HepG2 (cell line): ENCODE results near the gene BIK. TPM values are rescaled to one million over a fixed set of nuclear protein-coding genes. Genes with fewer than 3 reads are reported as not detected.

Experiments used
- ATAC-seq: fragments of 200-7000 bp; cut with Tn5 transposase; 3 replicates; pipeline ENCODE4 v1.9.1; 2020; ENCODE audit warnings: mild to moderate bottlenecking, moderate library complexity
- BruUV-seq: library from RNA; stranded (reverse); fragments of 400-500 nt; replicated peaks from 2 replicates; lab custom pipeline; 2021; lab: Mats Ljungman, UMichigan
- CTCF ChIA-PET: fragments of 300-600 bp; formaldehyde crosslinking; extraction: SDS; loops from one replicate; lab custom pipeline; 2021; ENCODE audit warnings: low total read pairs, inconsistent platforms, low intra/inter-chr PET ratio; lab: Yijun Ruan, JAX
- POLR2A ChIA-PET: fragments of 350-600 bp; sonication (Branson Sonifier 250); formaldehyde crosslinking; loops from one replicate; lab custom pipeline; 2020; ENCODE audit warnings: antibody characterized with exemption, inconsistent platforms; lab: Yijun Ruan, JAX
- DNase-seq: peaks from one replicate; pipeline ENCODE4 v3.0.0-alpha.2; 2015; ENCODE audit warnings: low spot score
- FAIRE-seq: peaks from 3 replicates; lab custom pipeline; 2011; peaks lifted over from hg19 to GRCh38; lab: Jason Lieb, UNC
- H2AFZ ChIP-seq: one replicate; pipeline ENCODE4 v1.6.1; 2011; ENCODE audit warnings: low read length, inconsistent platforms
- H3K27ac ChIP-seq: fragments of 300-600 bp; 3 replicates; pipeline ENCODE4 v1.8.0; 2011; ENCODE audit warnings: mixed run types, mild to moderate bottlenecking, mixed read lengths, low read length, inconsistent platforms; ENCODE audit not compliant: insufficient read depth; ENCODE audit errors: extremely low read length
- H3K27me3 ChIP-seq, 2 experiments: fragments of 200-600 bp in 1 of 2; 2 replicates in 1 of 2; 3 replicates in 1 of 2; pipeline versions ENCODE4 v1.6.0 to v1.8.0; 2011; ENCODE audit warnings: low read length in 2 of 2, mild to moderate bottlenecking in 2 of 2, moderate library complexity in 2 of 2, inconsistent platforms in 1 of 2; ENCODE audit not compliant: insufficient read depth in 2 of 2, control insufficient read depth in 1 of 2
- H3K36me3 ChIP-seq, 2 experiments: fragments of 200-600 bp in 1 of 2; replicated peaks in 1 of 2; 2 replicates in 1 of 2; 3 replicates in 1 of 2; pipeline versions ENCODE4 v1.5.1 to v1.8.0; 2011; ENCODE audit warnings: low read length in 2 of 2, inconsistent platforms in 1 of 2; ENCODE audit not compliant: insufficient read depth in 2 of 2, control insufficient read depth in 1 of 2
- H3K4me1 ChIP-seq: 2 replicates; pipeline ENCODE4 v1.5.1; 2012; ENCODE audit warnings: low read length, inconsistent platforms; ENCODE audit not compliant: insufficient read depth
- H3K4me2 ChIP-seq: 2 replicates; pipeline ENCODE4 v1.6.0; 2011; ENCODE audit warnings: low read depth, low read length, inconsistent platforms
- H3K4me3 ChIP-seq, 3 experiments: fragments of 200-600 bp in 1 of 3; sonication (generic), shearing (Covaris generic) in 1 of 3; replicated peaks in 1 of 3; 2 replicates each; pipeline ENCODE4 v1.5.1; 2011 to 2016; ENCODE audit warnings: low read length in 3 of 3, inconsistent platforms in 2 of 3, low read depth in 2 of 3, mild to moderate bottlenecking in 2 of 3, control low read depth in 1 of 3, mixed read lengths in 1 of 3; ENCODE audit not compliant: insufficient read depth in 1 of 3
- H3K79me2 ChIP-seq: one replicate; pipeline ENCODE4 v1.6.1; 2011; ENCODE audit warnings: low read length, inconsistent platforms; ENCODE audit not compliant: insufficient read depth
- H3K9ac ChIP-seq: 2 replicates; pipeline ENCODE4 v1.6.0; 2011; ENCODE audit warnings: mild to moderate bottlenecking, low read depth, low read length, inconsistent platforms; ENCODE audit not compliant: insufficient read depth
- H3K9me3 ChIP-seq: 2 replicates; pipeline ENCODE4 v1.5.1; 2012; ENCODE audit warnings: mild to moderate bottlenecking, low read length
- H4K20me1 ChIP-seq: 2 replicates; pipeline ENCODE4 v1.6.0; 2011; ENCODE audit warnings: inconsistent platforms, mild to moderate bottlenecking, low read length, moderate library complexity; ENCODE audit not compliant: insufficient read depth
- FOSL2 ChIP-seq: sonication (generic); formaldehyde crosslinking; IDR thresholded peaks from 2 replicates; pipeline ENCODE4 v1.4.0; 2020; ENCODE audit warnings: missing genetic modification reagents
- HNF4A ChIP-seq: sonication (generic); formaldehyde crosslinking; IDR thresholded peaks from 2 replicates; pipeline ENCODE4 v1.4.0; 2020; ENCODE audit warnings: missing genetic modification reagents
- MAFF ChIP-seq: IDR thresholded peaks from 2 replicates; pipeline ENCODE4 v1.6.1; 2011; ENCODE audit warnings: low read depth, low read length, improper control_type of control experiment
- MAFK ChIP-seq, 2 experiments: IDR thresholded peaks in 1 of 2; conservative IDR thresholded peaks in 1 of 2; 2 replicates each; pipeline ENCODE4 v1.6.1; 2011; ENCODE audit warnings: improper control_type of control experiment in 2 of 2, low read length in 2 of 2
- NCOA2 ChIP-seq: sonication (generic); formaldehyde crosslinking; IDR thresholded peaks from 2 replicates; pipeline ENCODE4 v1.8.0; 2022; ENCODE audit warnings: inconsistent platforms
- NR2C2 ChIP-seq: sonication (generic); formaldehyde crosslinking; IDR thresholded peaks from 2 replicates; pipeline ENCODE4 v1.4.0; 2020; ENCODE audit warnings: missing genetic modification reagents, mild to moderate bottlenecking, moderate library complexity, borderline replicate concordance
- NR2F6 ChIP-seq, 2 experiments: IDR thresholded peaks; 2 replicates each; pipeline ENCODE4 v1.6.1; 2016; ENCODE audit warnings: antibody characterized with exemption in 1 of 2, mild to moderate bottlenecking in 1 of 2
- POLR2AphosphoS5 ChIP-seq: IDR thresholded peaks from 2 replicates; pipeline ENCODE4 v1.6.1; 2012; ENCODE audit warnings: low read depth, low read length
- SAP130 ChIP-seq: IDR thresholded peaks from 2 replicates; pipeline ENCODE4 v1.6.1; 2016; ENCODE audit warnings: low read depth
- TCF7L2 ChIP-seq: IDR thresholded peaks from 2 replicates; pipeline ENCODE4 v1.6.1; 2011; ENCODE audit warnings: mild to moderate bottlenecking, low read depth, low read length, moderate library complexity
- U2AF1 ChIP-seq: fragments of 200-400 bp; formaldehyde crosslinking; optimal IDR thresholded peaks from 2 replicates; pipeline ENCODE3; 2017; ENCODE audit warnings: mild to moderate bottlenecking, low read depth, low read length
- ZEB1 ChIP-seq: IDR thresholded peaks from 2 replicates; pipeline ENCODE4 v1.6.1; 2012; ENCODE audit warnings: mild to moderate bottlenecking, low read depth, inconsistent platforms; ENCODE audit not compliant: insufficient replicate concordance
- ZNF282 ChIP-seq: fragments of 450-650 bp; IDR thresholded peaks from 2 replicates; pipeline ENCODE4 v1.6.1; 2018; ENCODE audit not compliant: partially characterized antibody
- ZNF446 ChIP-seq: sonication (generic); formaldehyde crosslinking; IDR thresholded peaks from 2 replicates; pipeline ENCODE4 v1.5.0; 2020; ENCODE audit warnings: mild to moderate bottlenecking, missing genetic modification reagents
- ZNF772 ChIP-seq: sonication (generic); formaldehyde crosslinking; IDR thresholded peaks from 2 replicates; pipeline ENCODE4 v1.5.0; 2020; ENCODE audit warnings: mild to moderate bottlenecking, missing genetic modification reagents
- WGBS: methylation state at CpG from one replicate; pipeline ENCODE4 v1.1.6; 2017; ENCODE audit warnings: low lambda C conversion rate; 5-methylcytosine and 5-hydroxymethylcytosine counted together
- in situ Hi-C: cut with HindIII; loops from 2 replicates; pipeline ENCODE4 v1.10.0; 2017; ENCODE audit warnings: low pct_unique_long_range_greater_than_20kb; ENCODE audit not compliant: extremely low pct_ligation_motif_present
- intact Hi-C: fragments of 100-400 bp; cut with micrococcal nuclease; formaldehyde crosslinking; loops from one replicate; pipeline ENCODE4 v1.10.0; 2022; ENCODE audit not compliant: unreplicated experiment
- polyA plus RNA-seq, 8 experiments: library from polyadenylated mRNA; depleted of rRNA in 3 of 8; stranded (reverse) in 7 of 8; unstranded in 1 of 8; fragments of >200 nt; fragmentation: Illumina TruSeq in 4 of 8; extraction: Trizol in 4 of 8; gene quantifications; 2 replicates each; pipeline versions ENCODE4 v1.2.1 to v1.2.3, GENCODE V29; 2011 to 2016; ENCODE audit warnings: low read depth in 4 of 8, missing spikeins in 1 of 8, mixed read lengths in 1 of 8; ENCODE audit not compliant: insufficient read depth in 1 of 8
- total RNA-seq, 5 experiments: library from RNA; depleted of rRNA; stranded (reverse); fragments of >200 nt; fragmentation: Illumina TruSeq; extraction: Trizol; gene quantifications; 2 replicates each; pipeline ENCODE4 v1.2.3, GENCODE V29; 2016; ENCODE audit warnings: low read depth in 1 of 5
- TF ChIP-seq, protein P1 (sequence below): sonication (generic); formaldehyde crosslinking; IDR thresholded peaks from 2 replicates; pipeline ENCODE4 v1.5.0; 2020; ENCODE audit warnings: mild to moderate bottlenecking, missing genetic modification reagents
- TF ChIP-seq, protein P2 (sequence below): sonication (generic); IDR thresholded peaks from 2 replicates; pipeline ENCODE4 v1.6.1; 2016; ENCODE audit warnings: low read depth, borderline replicate concordance
- TF ChIP-seq, protein P3 (sequence below): sonication (generic); formaldehyde crosslinking; IDR thresholded peaks from 2 replicates; pipeline ENCODE4 v1.4.0; 2020; ENCODE audit warnings: missing genetic modification reagents, mild to moderate bottlenecking, borderline replicate concordance

BIK gene
- total and polyA plus RNA-seq, 2 of the 13 experiments (the other 11 are each of a cell fraction or from before 2014, with no cell fraction given) = 0.54 to 0.80 TPM

DNA sequence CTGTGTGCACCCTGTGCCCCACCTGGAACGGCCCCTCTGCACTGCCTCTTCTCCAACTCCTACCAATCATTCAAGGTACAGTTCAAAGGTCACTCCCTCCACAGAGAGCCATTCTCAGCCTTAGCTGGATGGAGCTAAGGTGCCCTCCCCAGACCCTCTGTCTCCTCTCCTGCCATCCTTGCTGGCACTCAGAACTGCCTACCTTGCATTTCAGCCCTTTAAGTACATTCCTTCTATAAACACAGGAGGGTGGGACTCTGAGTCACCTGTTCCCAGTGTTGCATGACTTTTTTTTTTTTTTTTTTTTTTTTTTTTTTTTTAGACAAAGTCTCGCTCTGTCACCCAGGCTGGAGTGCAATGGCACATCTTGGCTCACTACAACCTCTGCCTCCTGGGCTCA, 29.9 kb upstream of the BIK start:
- peak; percentile 8 for FAIRE-seq
- peak; percentile 42 for ATAC-seq

More for the DNA sequence above, 29.9 kb upstream of the BIK start:
- no peak overlapping the region for H2AFZ ChIP-seq
- H3K9ac ChIP-seq = no peak overlapping the region
- CTCF ChIA-PET = no interaction called here
- H3K4me2 ChIP-seq = peak overlapping the region; percentile 42
- no peak overlapping the region; a peak in 1 of 6 replicates for H3K4me3 ChIP-seq
- peak; percentile 59; the same call in 1 of the 2 replicates for TF ChIP-seq FOSL2 (CRISPR knock-in tag)
- no peak for TF ChIP-seq POLR2AphosphoS5
- peak; percentile 89 for TF ChIP-seq MAFF
- TF ChIP-seq, protein P1, sequence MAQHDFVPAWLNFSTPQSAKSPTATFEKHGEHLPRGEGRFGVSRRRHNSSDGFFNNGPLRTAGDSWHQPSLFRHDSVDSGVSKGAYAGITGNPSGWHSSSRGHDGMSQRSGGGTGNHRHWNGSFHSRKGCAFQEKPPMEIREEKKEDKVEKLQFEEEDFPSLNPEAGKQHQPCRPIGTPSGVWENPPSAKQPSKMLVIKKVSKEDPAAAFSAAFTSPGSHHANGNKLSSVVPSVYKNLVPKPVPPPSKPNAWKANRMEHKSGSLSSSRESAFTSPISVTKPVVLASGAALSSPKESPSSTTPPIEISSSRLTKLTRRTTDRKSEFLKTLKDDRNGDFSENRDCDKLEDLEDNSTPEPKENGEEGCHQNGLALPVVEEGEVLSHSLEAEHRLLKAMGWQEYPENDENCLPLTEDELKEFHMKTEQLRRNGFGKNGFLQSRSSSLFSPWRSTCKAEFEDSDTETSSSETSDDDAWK = no peak
- TF ChIP-seq HNF4A (CRISPR knock-in tag) = peak; percentile 51
- TF ChIP-seq NR2F6 (IDR thresholded peaks at IDR 0.05) = 0 out of 2 replicates have a peak, but pooled peaks have one; percentile 16
- no peak for TF ChIP-seq NR2F6 (CRISPR knock-in tag; IDR thresholded peaks at IDR 0.05)
- TF ChIP-seq TCF7L2 = no peak
- TF ChIP-seq ZEB1 = peak; percentile 29
- TF ChIP-seq NR2C2 (CRISPR knock-in tag) = peak; percentile 16; the same call in 1 of the 2 replicates
- no peak for TF ChIP-seq U2AF1
- TF ChIP-seq SAP130 (CRISPR knock-in tag) = 0 out of 2 replicates have a peak, but pooled peaks have one; percentile 20
- no peak for TF ChIP-seq ZNF282
- no peak for TF ChIP-seq ZNF772 (CRISPR knock-in tag)
- TF ChIP-seq ZNF446 (CRISPR knock-in tag) = no peak
- no peak for TF ChIP-seq NCOA2 (CRISPR knock-in tag)
- peak; percentile 86 to 92 for TF ChIP-seq MAFK (conservative IDR thresholded peaks at IDR 0.05 in 1 of 2, IDR thresholded peaks at IDR 0.05 in 1 of 2; ENCODE audit: low read length in 2 of 2)
- TF ChIP-seq, protein P2, sequence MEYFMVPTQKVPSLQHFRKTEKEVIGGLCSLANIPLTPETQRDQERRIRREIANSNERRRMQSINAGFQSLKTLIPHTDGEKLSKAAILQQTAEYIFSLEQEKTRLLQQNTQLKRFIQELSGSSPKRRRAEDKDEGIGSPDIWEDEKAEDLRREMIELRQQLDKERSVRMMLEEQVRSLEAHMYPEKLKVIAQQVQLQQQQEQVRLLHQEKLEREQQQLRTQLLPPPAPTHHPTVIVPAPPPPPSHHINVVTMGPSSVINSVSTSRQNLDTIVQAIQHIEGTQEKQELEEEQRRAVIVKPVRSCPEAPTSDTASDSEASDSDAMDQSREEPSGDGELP = peak; percentile 54; the same call in 1 of the 2 replicates
- TF ChIP-seq, protein P3, sequence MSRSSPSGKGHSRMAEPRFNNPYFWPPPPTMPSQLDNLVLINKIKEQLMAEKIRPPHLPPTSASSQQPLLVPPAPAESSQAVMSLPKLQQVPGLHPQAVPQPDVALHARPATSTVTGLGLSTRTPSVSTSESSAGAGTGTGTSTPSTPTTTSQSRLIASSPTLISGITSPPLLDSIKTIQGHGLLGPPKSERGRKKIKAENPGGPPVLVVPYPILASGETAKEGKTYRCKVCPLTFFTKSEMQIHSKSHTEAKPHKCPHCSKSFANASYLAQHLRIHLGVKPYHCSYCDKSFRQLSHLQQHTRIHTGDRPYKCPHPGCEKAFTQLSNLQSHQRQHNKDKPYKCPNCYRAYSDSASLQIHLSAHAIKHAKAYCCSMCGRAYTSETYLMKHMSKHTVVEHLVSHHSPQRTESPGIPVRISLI (CRISPR knock-in tag) = peak; percentile 71; the same call in 1 of the 2 replicates
- intact Hi-C loops (no loop called here), in situ Hi-C loops (no loop called here)
- peak; percentile 57 for DNase-seq
- H4K20me1 ChIP-seq = no peaks in the 10 kb centered on the region
- no peaks in the 10 kb centered on the region for H3K9me3 ChIP-seq
- no peaks in the 10 kb centered on the region for H3K36me3 ChIP-seq
- H3K27me3 ChIP-seq = no peaks in the 10 kb centered on the region
- H3K79me2 ChIP-seq = no peaks in the 10 kb centered on the region
- no peak overlapping the region for H3K27ac ChIP-seq
- POLR2A ChIA-PET = interaction anchor here (1.8 kb wide), 1 partner anchor 24 kb away, joined by 4 read pairs; no protein-coding TSS in a partner anchor
- peaks cover 44% of the 10 kb centered on the region for H3K4me1 ChIP-seq
- WGBS = 5% methylated on average over 2 of the region's 2 CpGs
- BruUV-seq = no TSS peak
